Prostate gland (tissue), 2 donors: ENCODE measurements around the gene ST7L. TPM values are rescaled to one million over a fixed set of nuclear protein-coding genes. Genes with fewer than 3 reads are reported as not detected.

Experiments
- DNase-seq: peaks from one replicate; pipeline ENCODE4 v3.0.0-alpha.2; 2019; ENCODE audit warnings: low spot score
- H3K27ac ChIP-seq, 2 donors: fragments of 200-600 bp; sonication (generic); 2 replicates each; pipeline ENCODE4 v1.5.1; 2017 to 2019
- H3K27me3 ChIP-seq: fragments of 200-600 bp; sonication (generic); replicated peaks from 2 replicates; pipeline ENCODE4 v1.5.1; 2019; ENCODE audit not compliant: insufficient read depth
- H3K36me3 ChIP-seq, 2 donors: fragments of 200-600 bp; sonication (generic); 1 replicate in 1 of 2; 2 replicates in 1 of 2; pipeline versions ENCODE4 v1.5.1 to v1.8.1; 2017 to 2019
- H3K4me1 ChIP-seq: fragments of 200-600 bp; sonication (generic); replicated peaks from 2 replicates; pipeline ENCODE4 v1.5.1; 2019
- H3K4me3 ChIP-seq, 2 donors: fragments of 200-600 bp; sonication (generic); 2 replicates each; pipeline ENCODE4 v1.5.1; 2017 to 2019
- H3K9me3 ChIP-seq: fragments of 200-600 bp; sonication (generic); 2 replicates; pipeline ENCODE4 v1.5.1; 2017
- CTCF ChIP-seq, 4 experiments: fragments of 200-600 bp in 2 of 4; fragments of 450-650 bp in 2 of 4; sonication (generic) in 2 of 4; IDR thresholded peaks; 1 replicate in 3 of 4; 2 replicates in 1 of 4; pipeline ENCODE4 v1.5.1; 2016 to 2019; ENCODE audit warnings: antibody characterized with exemption in 4 of 4, mild to moderate bottlenecking in 2 of 4, moderate library complexity in 2 of 4
- POLR2A ChIP-seq: fragments of 450-650 bp; IDR thresholded peaks from one replicate; pipeline ENCODE4 v1.6.1; 2016; ENCODE audit warnings: antibody characterized with exemption, mild to moderate bottlenecking
- POLR2AphosphoS5 ChIP-seq: sonication (generic); formaldehyde crosslinking; IDR thresholded peaks from one replicate; pipeline ENCODE4 v1.6.1; 2017; ENCODE audit warnings: antibody characterized with exemption
- WGBS: methylation state at CpG from one replicate; pipeline ENCODE4 v1.1.5; 2018; 5-methylcytosine and 5-hydroxymethylcytosine counted together
- intact Hi-C: fragments of 100-400 bp; cut with DNase I; formaldehyde crosslinking; loops from one replicate; pipeline ENCODE4 v1.14.2; 2022
- total RNA-seq, 2 donors: library from RNA; depleted of rRNA; stranded (reverse); fragments of >200 nt; gene quantifications; one replicate each; pipeline ENCODE4 v1.1.0, GENCODE V29; 2016

Gene ST7L
- total RNA-seq, 2 donors from 2014 or later, result 22.7 to 28.4 TPM

DNA sequence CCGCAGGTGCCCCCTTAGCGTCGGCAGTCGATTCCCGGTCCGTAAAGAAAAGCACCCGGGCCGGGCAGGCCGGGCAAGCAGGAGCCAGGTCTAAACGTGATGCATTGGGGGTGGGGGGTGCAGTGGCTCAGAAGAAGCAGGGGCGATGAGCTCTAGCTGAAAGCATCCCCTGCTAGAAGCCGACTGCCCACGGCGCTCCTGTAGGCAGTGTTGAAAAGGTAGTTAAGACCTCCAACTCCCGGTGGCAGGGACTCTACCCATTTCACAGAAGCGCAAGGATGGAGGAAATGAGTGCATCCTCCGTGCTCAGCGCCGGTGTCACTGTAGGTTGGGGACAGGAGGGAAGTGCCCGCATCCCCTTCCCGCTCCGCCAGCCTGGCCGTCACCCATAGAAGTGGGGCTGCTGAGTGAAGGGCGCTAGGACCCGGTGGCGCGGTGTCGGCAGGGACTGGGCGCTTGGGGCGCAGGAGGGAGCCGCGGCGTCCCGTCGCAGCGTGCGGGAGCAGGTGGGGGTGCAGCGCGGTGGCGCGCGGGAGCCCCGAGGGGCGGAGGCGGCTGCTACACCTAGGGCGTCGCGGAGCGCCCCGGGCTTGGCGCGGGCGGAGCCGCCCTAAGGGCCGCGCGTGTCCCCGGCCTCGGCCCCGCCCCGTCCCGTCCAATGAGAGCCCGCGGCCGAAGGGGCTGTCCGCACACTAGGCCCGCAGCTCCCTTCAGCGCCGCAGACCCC is 110.5 kb downstream of the ST7L start, which contains the start of gene WNT2B:
Gene WNT2B (plus strand): TSS at position 688 of the 727 bp plus-strand sequence. CDS start 298 bp downstream, outside the sequence.
- intact Hi-C loops, result loop anchor here (10.0 kb wide), 1 partner anchor 166 kb away; the partner anchor contains the start of gene MOV10
- no peak for DNase-seq
- WGBS, result under 1% methylated on average over 43 of the region's 69 CpGs
- Histone ChIP-seq H3K4me3 (peak within 1 kb of the TSS; percentile 29 to 45), H3K27ac (no peak within 1 kb of the TSS), H3K36me3 (no peaks in the 10 kb centered on the region), H3K4me1 (no peaks in the 10 kb centered on the region), H3K9me3 (no peaks in the 10 kb centered on the region), H3K27me3 (no peaks in the 10 kb centered on the region)
- TF ChIP-seq POLR2A (no peak), CTCF (IDR thresholded peaks at IDR 0.05) (peak in 1 of 4 experiments; percentile 7), POLR2AphosphoS5 (no peak)

DNA sequence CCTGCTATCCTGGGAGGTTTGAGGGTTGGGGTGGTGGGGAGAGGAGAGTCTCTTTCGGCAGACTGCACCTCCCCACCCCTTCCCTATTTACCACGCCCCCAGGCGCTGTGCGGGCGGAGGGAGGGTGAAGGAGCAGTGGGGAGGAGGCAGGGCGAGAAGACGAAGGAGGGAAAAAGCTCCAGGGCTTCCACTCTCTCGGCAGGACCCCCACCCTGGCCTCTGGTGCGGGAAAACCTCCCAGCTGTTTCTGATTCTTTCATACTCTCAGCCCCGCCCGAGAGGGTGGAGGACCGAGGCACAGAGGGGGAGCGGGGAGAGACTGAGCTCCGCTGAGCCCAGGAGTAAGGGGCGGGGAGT is 111.0 kb downstream of the ST7L start:
- H3K27ac ChIP-seq, result no peak overlapping the region
- intact Hi-C loops, result loop anchor here (10.0 kb wide), 1 partner anchor 167 kb away; the partner anchor contains the start of gene MOV10
- peak overlapping the region; percentile 29 to 45 for H3K4me3 ChIP-seq

GRCh38 chr1:112507336-112507735 is 111.6 kb downstream of the ST7L start:
- H3K9me3 ChIP-seq, result no peaks in the 10 kb centered on the region
- DNase-seq, result no peak
- no peak for TF ChIP-seq POLR2AphosphoS5
- no peak for TF ChIP-seq CTCF (IDR thresholded peaks at IDR 0.05)
- no peak for TF ChIP-seq POLR2A
- H3K36me3 ChIP-seq, result no peaks in the 10 kb centered on the region
- no peak overlapping the region for H3K27ac ChIP-seq
- WGBS, result 86% methylated on average over 9 of the region's 9 CpGs
- no peak overlapping the region for H3K4me3 ChIP-seq
- H3K27me3 ChIP-seq, result no peaks in the 10 kb centered on the region
- intact Hi-C loops, result loop anchor here (10.0 kb wide), 1 partner anchor 167 kb away; the partner anchor contains the start of gene MOV10
- no peaks in the 10 kb centered on the region for H3K4me1 ChIP-seq

More for the DNA sequence above, 111.0 kb downstream of the ST7L start:
- no peaks in the 10 kb centered on the region for H3K27me3 ChIP-seq
- WGBS, result 2% methylated on average over 15 of the region's 15 CpGs
- no peaks in the 10 kb centered on the region for H3K36me3 ChIP-seq
- H3K9me3 ChIP-seq, result no peaks in the 10 kb centered on the region
- DNase-seq, result no peak
- no peaks in the 10 kb centered on the region for H3K4me1 ChIP-seq
- TF ChIP-seq CTCF (IDR thresholded peaks at IDR 0.05), result no peak
- no peak for TF ChIP-seq POLR2A
- TF ChIP-seq POLR2AphosphoS5, result no peak

DNA sequence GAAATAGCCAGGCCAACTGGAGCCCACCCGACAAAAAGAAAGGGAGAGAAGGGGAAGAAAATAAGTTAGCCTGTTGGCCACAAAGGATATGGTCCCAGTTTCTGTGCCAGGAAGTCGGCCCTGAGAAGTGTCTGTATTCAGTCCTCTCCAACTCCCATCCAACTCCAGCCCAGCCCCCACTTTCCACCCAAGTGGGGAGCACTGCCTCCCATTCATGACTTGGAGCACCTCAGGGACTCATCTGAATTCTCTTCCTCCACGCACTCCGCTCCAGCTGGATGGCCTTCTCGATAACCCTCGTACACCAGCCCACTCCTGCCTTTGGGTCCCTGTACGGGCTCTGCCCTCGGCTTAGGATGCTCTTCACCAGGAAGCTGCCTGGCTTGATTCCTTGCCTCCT is 112.2 kb downstream of the ST7L start:
- WGBS, result 93% methylated on average over 8 of the region's 8 CpGs
- intact Hi-C loops, result loop anchor here (10.0 kb wide), 1 partner anchor 168 kb away; the partner anchor contains the start of gene MOV10
- no peak overlapping the region for H3K27ac ChIP-seq
- TF ChIP-seq CTCF (IDR thresholded peaks at IDR 0.05) (no peak), POLR2A (no peak), POLR2AphosphoS5 (no peak)
- H3K4me1 ChIP-seq, result no peaks in the 10 kb centered on the region
- H3K4me3 ChIP-seq, result no peak overlapping the region
- no peaks in the 10 kb centered on the region for H3K36me3 ChIP-seq
- DNase-seq, result no peak
- H3K9me3 ChIP-seq, result no peaks in the 10 kb centered on the region
- no peaks in the 10 kb centered on the region for H3K27me3 ChIP-seq
